Neural progenitor cell (in vitro differentiated cells): ENCODE results near the gene DYSF.

ENCODE experiments used
- CTCF ChIP-seq: fragments of 200-600 bp; sonication (generic); IDR thresholded peaks from 2 replicates; pipeline ENCODE4 v1.5.1; 2017; ENCODE audit warnings: antibody characterized with exemption, mild to moderate bottlenecking
- EZH2 ChIP-seq: fragments of 200-600 bp; sonication (generic); IDR thresholded peaks from 2 replicates; pipeline ENCODE4 v1.6.1; 2017; ENCODE audit warnings: antibody characterized with exemption, mild to moderate bottlenecking, moderate library complexity

GRCh38 chr2:71700041-71700657, 246.8 kb downstream of the DYSF start:
- TF ChIP-seq CTCF (no peak), EZH2 (no peak)
